ENCODE measurements around the gene SEMA3F. TPM values are rescaled to one million over a fixed set of nuclear protein-coding genes. Genes with fewer than 3 reads are reported as not detected.

The SEMA3F gene
- total and polyA plus RNA-seq, 10 of the 15 experiments (the other 5 are each of a cell fraction or from before 2014, with no cell fraction given) = 0.08 to 0.28 (median 0.12) TPM; not detected in 6

DNA sequence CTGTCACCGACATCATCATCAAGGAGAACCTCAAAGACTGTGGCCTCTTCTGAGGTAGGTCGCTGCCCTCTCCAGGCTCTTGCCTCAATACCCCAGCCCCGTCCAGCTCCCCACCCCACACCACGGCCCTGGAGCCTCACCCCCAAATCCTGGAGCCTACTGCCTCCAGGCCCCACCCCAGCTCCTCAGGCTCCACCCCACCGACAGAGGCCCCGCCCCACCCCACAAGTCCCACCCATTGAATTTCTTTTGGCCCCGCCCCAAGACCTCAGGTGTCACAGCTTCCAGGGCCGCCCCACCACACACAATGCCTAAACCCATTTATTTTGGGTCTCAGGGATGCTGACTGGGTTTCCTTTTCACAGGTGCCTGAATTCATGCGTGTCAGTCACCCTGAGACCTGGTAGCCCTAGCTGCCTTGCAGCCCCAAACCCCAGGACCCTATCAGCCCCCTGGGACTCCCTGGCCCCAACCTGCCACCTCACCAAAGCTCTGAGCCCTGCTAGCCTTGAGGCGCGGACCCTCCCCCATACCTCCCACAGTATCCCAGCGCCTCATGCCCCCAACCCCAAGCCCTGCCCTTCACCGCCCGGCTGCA, 39.9 kb downstream of the SEMA3F start:
- no peak overlapping the region for H3K9ac ChIP-seq (ENCODE audit: control insufficient read depth, insufficient read depth, low read length)
- TF ChIP-seq HDAC2 (IDR thresholded peaks at IDR 0.05) = no peak
- no peak for TF ChIP-seq HDGF (IDR thresholded peaks at IDR 0.05)
- no peak for TF ChIP-seq ZNF384 (IDR thresholded peaks at IDR 0.05; ENCODE audit: borderline replicate concordance, low read depth, low read length)
- no peak for TF ChIP-seq ZNF274 (IDR thresholded peaks at IDR 0.05; ENCODE audit: insufficient read depth, insufficient read length)
- TF ChIP-seq NRF1 (conservative IDR thresholded peaks at IDR 0.05; ENCODE audit: low read depth, low read length) = no peak
- no peak for TF ChIP-seq LARP7 (IDR thresholded peaks at IDR 0.05)
- TF ChIP-seq, protein P1, sequence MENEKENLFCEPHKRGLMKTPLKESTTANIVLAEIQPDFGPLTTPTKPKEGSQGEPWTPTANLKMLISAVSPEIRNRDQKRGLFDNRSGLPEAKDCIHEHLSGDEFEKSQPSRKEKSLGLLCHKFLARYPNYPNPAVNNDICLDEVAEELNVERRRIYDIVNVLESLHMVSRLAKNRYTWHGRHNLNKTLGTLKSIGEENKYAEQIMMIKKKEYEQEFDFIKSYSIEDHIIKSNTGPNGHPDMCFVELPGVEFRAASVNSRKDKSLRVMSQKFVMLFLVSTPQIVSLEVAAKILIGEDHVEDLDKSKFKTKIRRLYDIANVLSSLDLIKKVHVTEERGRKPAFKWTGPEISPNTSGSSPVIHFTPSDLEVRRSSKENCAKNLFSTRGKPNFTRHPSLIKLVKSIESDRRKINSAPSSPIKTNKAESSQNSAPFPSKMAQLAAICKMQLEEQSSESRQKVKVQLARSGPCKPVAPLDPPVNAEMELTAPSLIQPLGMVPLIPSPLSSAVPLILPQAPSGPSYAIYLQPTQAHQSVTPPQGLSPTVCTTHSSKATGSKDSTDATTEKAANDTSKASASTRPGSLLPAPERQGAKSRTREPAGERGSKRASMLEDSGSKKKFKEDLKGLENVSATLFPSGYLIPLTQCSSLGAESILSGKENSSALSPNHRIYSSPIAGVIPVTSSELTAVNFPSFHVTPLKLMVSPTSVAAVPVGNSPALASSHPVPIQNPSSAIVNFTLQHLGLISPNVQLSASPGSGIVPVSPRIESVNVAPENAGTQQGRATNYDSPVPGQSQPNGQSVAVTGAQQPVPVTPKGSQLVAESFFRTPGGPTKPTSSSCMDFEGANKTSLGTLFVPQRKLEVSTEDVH (IDR thresholded peaks at IDR 0.05; ENCODE audit: low read depth, partially characterized antibody) = no peak
- no peak for TF ChIP-seq POU2F2 (IDR thresholded peaks at IDR 0.05; ENCODE audit: borderline replicate concordance, low read depth, low read length)
- TF ChIP-seq JUNB (IDR thresholded peaks at IDR 0.05) = no peak
- no peak for TF ChIP-seq EP300 (IDR thresholded peaks at IDR 0.05; ENCODE audit: borderline replicate concordance in 1 of 2, control insufficient read depth in 1 of 2, low read depth in 2 of 2, low read length in 2 of 2)
- TF ChIP-seq NBN (IDR thresholded peaks at IDR 0.05) = no peak

More for the DNA sequence above, 39.9 kb downstream of the SEMA3F start:
- Histone ChIP-seq H3K27ac (ENCODE audit: control insufficient read depth, insufficient read depth) (no peak overlapping the region), H3K9me3 (replicated peaks; ENCODE audit: control insufficient read depth, insufficient read depth, low read length) (no peaks in the 10 kb centered on the region), H3K4me2 (ENCODE audit: control insufficient read depth, insufficient read depth) (no peak overlapping the region), H4K20me1 (ENCODE audit: control insufficient read depth, insufficient read depth) (no peaks in the 10 kb centered on the region), H2AFZ (ENCODE audit: control insufficient read depth, low read depth, low read length) (no peak overlapping the region), H3K4me3 (no peak overlapping the region), H3K79me2 (ENCODE audit: control insufficient read depth, insufficient read depth, low read length) (no peaks in the 10 kb centered on the region), H3K27me3 (replicated peaks in 1 of 2; ENCODE audit: control insufficient read depth in 2 of 2, insufficient read depth in 2 of 2, low read length in 1 of 2) (no peaks in the 10 kb centered on the region; a peak in 2 of 4 replicates), H3K36me3 (ENCODE audit: control insufficient read depth in 2 of 2, insufficient read depth in 2 of 2, low read length in 1 of 2) (no peaks in the 10 kb centered on the region), H3K4me1 (ENCODE audit: control insufficient read depth, insufficient read depth, low read length) (no peaks in the 10 kb centered on the region)
- in situ Hi-C loops (cut with MboI) = loop anchor here (5.0 kb wide), 2 partner anchors 32 to 77 kb away; no protein-coding TSS in a partner anchor
- FAIRE-seq = no peak
- BruUV-seq (replicated peaks) = no TSS peak
- RAD21 ChIA-PET (ENCODE audit: unreplicated experiment) = interaction anchor here (0.9 to 5.6 kb wide), 6 partner anchors 21 to 65 kb away, joined by 3 to 72 read pairs (median 8); no protein-coding TSS in a partner anchor
- CTCF ChIA-PET = interaction anchor here (0.7 to 6.9 kb wide), 13 partner anchors 13 to 129 kb away, joined by 3 to 110 read pairs (median 6); partner anchors contain the start of gene GNAI2
- POLR2A ChIA-PET = interaction anchor here (1.2 kb wide), 1 partner anchor 26 kb away, joined by 3 read pairs; no protein-coding TSS in a partner anchor
- DNase-seq (ENCODE audit: low read depth, low spot score) = no peak
- SMC1A ChIA-PET (ENCODE audit: uncharacterized antibody, unreplicated experiment) = interaction anchor here (0.7 to 3.0 kb wide), 6 partner anchors 26 to 85 kb away, joined by 3 to 23 read pairs (median 5); no protein-coding TSS in a partner anchor
- ATAC-seq = peak; percentile 63
- intact Hi-C loops (cut with micrococcal nuclease; ENCODE audit: unreplicated experiment) = no loop called here
- 67% methylated on average over 12 of the region's 14 CpGs for WGBS (ENCODE audit: insufficient coverage, insufficient replicate concordance, low lambda C conversion rate, missing lambda C conversion rate)
